ENCODE results near the gene SPINT1.
A peak's percentile ranks its signal among the peaks of the same experiment; 100 is the strongest.

- no peak for TF ChIP-seq POLR2AphosphoS5 (IDR thresholded peaks at IDR 0.05)
- peak in 9 of 11 experiments; percentile 14 to 74 (median 64) for TF ChIP-seq CTCF (IDR thresholded peaks at IDR 0.05 in 8 of 11, conservative IDR thresholded peaks at IDR 0.05 in 3 of 11)
Measured at GRCh38 chr15:40891810-40892446, 48.1 kb downstream of the SPINT1 start.
